ENCODE results near the gene FAM98C. TPM values are rescaled to one million over a fixed set of nuclear protein-coding genes. Genes with fewer than 3 reads are reported as not detected.

FAM98C gene
- total RNA-seq, 4 donors from 2014 or later, result 22.1 to 36.5 (median 23.9) TPM

DNA sequence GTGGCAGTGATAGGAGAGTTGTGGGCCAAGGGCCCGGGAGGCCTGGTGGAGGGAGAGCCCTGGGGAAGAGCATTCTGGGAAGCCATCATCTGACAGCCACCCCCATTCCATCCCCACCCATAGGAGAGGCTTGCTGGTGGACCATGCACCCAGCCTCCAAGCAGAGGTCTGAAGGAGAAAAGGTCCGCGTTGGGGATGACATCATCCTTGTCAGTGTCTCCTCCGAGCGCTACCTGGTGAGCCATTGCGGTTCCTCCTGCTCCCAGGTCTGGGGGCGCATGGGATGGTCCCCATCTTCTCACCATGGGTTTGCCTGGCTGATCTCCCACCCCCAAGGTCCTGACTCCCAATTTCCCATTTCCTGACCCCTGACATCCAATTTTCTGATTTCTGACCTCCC is 41.1 kb downstream of the FAM98C start:
- Histone ChIP-seq H3K27ac (no peak overlapping the region), H3K4me1 (no peaks in the 10 kb centered on the region), H3K9me3 (no peaks in the 10 kb centered on the region), H3K4me3 (replicated peaks in 1 of 3) (no peak overlapping the region), H3K27me3 (no peaks in the 10 kb centered on the region), H3K36me3 (no peaks in the 10 kb centered on the region)
- TF ChIP-seq POLR2A (IDR thresholded peaks at IDR 0.05) (no peak), CTCF (IDR thresholded peaks at IDR 0.05) (no peak)
- intact Hi-C loops (cut with DNase I), result no loop called here
- WGBS, 2 donors, result 85 to 88% methylated on average over 5 to 7 of the region's 7 CpGs
- no peak for DNase-seq

DNA sequence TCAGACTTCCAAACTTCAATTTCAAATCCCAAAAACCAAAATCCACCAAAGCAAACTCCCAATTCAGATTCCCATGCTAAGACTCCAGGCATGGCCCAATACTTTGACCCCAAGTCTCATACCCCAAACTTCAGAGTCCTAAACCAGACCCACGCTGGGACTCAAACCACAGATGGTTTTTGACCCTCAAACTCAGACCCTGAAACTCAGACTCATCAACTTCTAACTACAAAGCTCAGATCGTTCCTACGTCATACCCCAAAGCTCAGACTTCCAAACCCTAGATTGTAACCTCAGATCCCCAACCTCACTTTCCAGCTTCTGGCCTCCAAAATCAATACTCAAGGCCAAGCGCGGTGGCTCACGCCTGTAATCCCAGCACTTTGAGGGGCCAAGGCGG is 42.5 kb downstream of the FAM98C start:
- Histone ChIP-seq H3K27me3 (no peaks in the 10 kb centered on the region), H3K36me3 (no peaks in the 10 kb centered on the region), H3K4me1 (no peaks in the 10 kb centered on the region), H3K4me3 (replicated peaks in 1 of 3) (no peak overlapping the region), H3K27ac (no peak overlapping the region), H3K9me3 (no peaks in the 10 kb centered on the region)
- 94 to 98% methylated on average over 7 of the region's 7 CpGs for WGBS, 2 donors
- intact Hi-C loops (cut with DNase I), result no loop called here
- TF ChIP-seq CTCF (IDR thresholded peaks at IDR 0.05), result no peak
- no peak for TF ChIP-seq POLR2A (IDR thresholded peaks at IDR 0.05)
- DNase-seq, result no peak

GRCh38 chr19:38448225-38448624 is 45.3 kb downstream of the FAM98C start:
- Histone ChIP-seq H3K9me3 (no peaks in the 10 kb centered on the region), H3K27ac (no peak overlapping the region), H3K4me3 (replicated peaks in 1 of 3) (no peak overlapping the region), H3K27me3 (no peaks in the 10 kb centered on the region), H3K36me3 (no peaks in the 10 kb centered on the region), H3K4me1 (no peaks in the 10 kb centered on the region)
- no peak for DNase-seq
- intact Hi-C loops (cut with DNase I), result no loop called here
- WGBS, 2 donors, result 89 to 97% methylated on average over 7 to 9 of the region's 9 CpGs
- TF ChIP-seq CTCF (IDR thresholded peaks at IDR 0.05) (no peak), POLR2A (IDR thresholded peaks at IDR 0.05) (no peak)

DNA sequence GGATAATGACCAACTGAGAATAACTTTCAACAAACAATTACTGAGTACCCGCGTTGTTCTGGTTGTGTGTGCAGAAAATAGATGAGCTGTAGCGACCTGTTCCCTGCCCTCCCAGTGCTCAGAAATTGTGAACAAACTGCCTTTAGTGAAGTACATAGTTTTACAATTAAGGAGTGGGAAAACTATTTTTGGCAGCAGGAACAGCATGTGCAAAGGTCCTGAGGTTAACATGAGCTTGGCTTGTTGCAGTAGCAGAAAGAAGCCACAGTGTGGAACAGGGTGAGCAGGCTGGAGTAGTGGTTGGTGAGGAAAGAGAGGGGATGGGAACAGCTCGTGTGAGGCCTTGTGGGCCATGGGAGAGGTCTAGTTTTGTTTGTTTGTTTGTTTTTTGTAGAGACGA is 46.6 kb downstream of the FAM98C start:
- 85 to 88% methylated on average over 5 of the region's 5 CpGs for WGBS, 2 donors
- Histone ChIP-seq H3K4me1 (no peaks in the 10 kb centered on the region), H3K9me3 (no peaks in the 10 kb centered on the region), H3K27me3 (no peaks in the 10 kb centered on the region), H3K27ac (no peak overlapping the region), H3K4me3 (replicated peaks in 1 of 3) (no peak overlapping the region), H3K36me3 (no peaks in the 10 kb centered on the region)
- no peak for TF ChIP-seq POLR2A (IDR thresholded peaks at IDR 0.05)
- TF ChIP-seq CTCF (IDR thresholded peaks at IDR 0.05), result no peak
- intact Hi-C loops (cut with DNase I), result no loop called here
- DNase-seq, result no peak

GRCh38 chr19:38451036-38451435 is 48.1 kb downstream of the FAM98C start:
- Histone ChIP-seq H3K4me1 (no peaks in the 10 kb centered on the region), H3K9me3 (no peaks in the 10 kb centered on the region), H3K4me3 (replicated peaks in 1 of 3) (no peak overlapping the region), H3K27me3 (no peaks in the 10 kb centered on the region), H3K27ac (no peak overlapping the region), H3K36me3 (no peaks in the 10 kb centered on the region)
- intact Hi-C loops (cut with DNase I), result no loop called here
- TF ChIP-seq CTCF (IDR thresholded peaks at IDR 0.05) (no peak), POLR2A (IDR thresholded peaks at IDR 0.05) (no peak)
- DNase-seq, result no peak
- 86 to 89% methylated on average over 8 of the region's 8 CpGs for WGBS, 2 donors

All from thyroid gland (tissue), 4 donors.